Measurements from ENCODE around the gene GADD45A. TPM values are rescaled to one million over a fixed set of nuclear protein-coding genes. Genes with fewer than 3 reads are reported as not detected.

The GADD45A gene
- total and polyA plus RNA-seq, 2 donors (not counting 1 experiment from before 2014, with no cell fraction given) = 41.7 to 133 TPM

DNA sequence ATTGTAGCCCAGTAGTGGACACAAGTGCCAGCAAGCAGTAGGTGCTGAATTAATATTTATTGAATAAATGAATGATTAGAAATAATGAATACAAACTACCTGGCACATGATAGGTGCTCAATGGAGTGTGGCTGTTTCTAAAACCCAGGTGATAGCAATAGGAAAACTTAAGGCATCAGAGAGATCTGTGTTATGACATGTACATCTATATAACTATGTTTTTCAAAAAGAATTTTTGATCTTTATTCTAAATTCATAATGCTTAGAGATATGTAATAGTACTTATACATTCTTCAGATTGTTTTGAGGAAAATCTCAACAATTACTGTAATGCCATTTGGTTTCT is 5.0 kb downstream of the GADD45A start:
- no peak for DNase-seq (ENCODE audit: low read depth in 2 of 2)
- Histone ChIP-seq H3K4me1 (ENCODE audit: control insufficient read depth, extremely low read depth, insufficient read depth, low read length) (peaks cover 6% of the 10 kb centered on the region), H4K20me1 (ENCODE audit: control insufficient read depth, extremely low read depth, insufficient read depth, low read length) (no peaks in the 10 kb centered on the region), H3K79me2 (ENCODE audit: control insufficient read depth, insufficient read depth, low read length) (peaks cover 27% of the 10 kb centered on the region), H3K9ac (ENCODE audit: insufficient read depth, low read length) (no peak overlapping the region), H3K9me3 (ENCODE audit: control insufficient read depth, insufficient read depth, low read depth, low read length) (no peaks in the 10 kb centered on the region), H3K4me3 (replicated peaks in 1 of 4; ENCODE audit: control extremely low read depth in 1 of 4, insufficient read depth in 1 of 4, low read depth in 3 of 4, low read length in 4 of 4) (no peak overlapping the region), H2AFZ (ENCODE audit: low read length) (no peak overlapping the region), H3K36me3 (ENCODE audit: control insufficient read depth, insufficient read depth, low read length) (peaks cover 6% of the 10 kb centered on the region), H3K4me2 (ENCODE audit: extremely low read depth, insufficient read depth, low read length) (no peak overlapping the region), H3K27me3 (ENCODE audit: control insufficient read depth, insufficient read depth, low read length) (no peaks in the 10 kb centered on the region), H3K27ac (ENCODE audit: insufficient read depth, low read length) (no peak overlapping the region)
- TF ChIP-seq EZH2 (IDR thresholded peaks at IDR 0.05; ENCODE audit: low read length, missing control alignments) = no peak
- TF ChIP-seq, protein P1, sequence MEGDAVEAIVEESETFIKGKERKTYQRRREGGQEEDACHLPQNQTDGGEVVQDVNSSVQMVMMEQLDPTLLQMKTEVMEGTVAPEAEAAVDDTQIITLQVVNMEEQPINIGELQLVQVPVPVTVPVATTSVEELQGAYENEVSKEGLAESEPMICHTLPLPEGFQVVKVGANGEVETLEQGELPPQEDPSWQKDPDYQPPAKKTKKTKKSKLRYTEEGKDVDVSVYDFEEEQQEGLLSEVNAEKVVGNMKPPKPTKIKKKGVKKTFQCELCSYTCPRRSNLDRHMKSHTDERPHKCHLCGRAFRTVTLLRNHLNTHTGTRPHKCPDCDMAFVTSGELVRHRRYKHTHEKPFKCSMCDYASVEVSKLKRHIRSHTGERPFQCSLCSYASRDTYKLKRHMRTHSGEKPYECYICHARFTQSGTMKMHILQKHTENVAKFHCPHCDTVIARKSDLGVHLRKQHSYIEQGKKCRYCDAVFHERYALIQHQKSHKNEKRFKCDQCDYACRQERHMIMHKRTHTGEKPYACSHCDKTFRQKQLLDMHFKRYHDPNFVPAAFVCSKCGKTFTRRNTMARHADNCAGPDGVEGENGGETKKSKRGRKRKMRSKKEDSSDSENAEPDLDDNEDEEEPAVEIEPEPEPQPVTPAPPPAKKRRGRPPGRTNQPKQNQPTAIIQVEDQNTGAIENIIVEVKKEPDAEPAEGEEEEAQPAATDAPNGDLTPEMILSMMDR (conservative IDR thresholded peaks at IDR 0.05 in 1 of 2, IDR thresholded peaks at IDR 0.05 in 1 of 2; ENCODE audit: low read depth in 1 of 2, low read length in 2 of 2) = no peak

DNA sequence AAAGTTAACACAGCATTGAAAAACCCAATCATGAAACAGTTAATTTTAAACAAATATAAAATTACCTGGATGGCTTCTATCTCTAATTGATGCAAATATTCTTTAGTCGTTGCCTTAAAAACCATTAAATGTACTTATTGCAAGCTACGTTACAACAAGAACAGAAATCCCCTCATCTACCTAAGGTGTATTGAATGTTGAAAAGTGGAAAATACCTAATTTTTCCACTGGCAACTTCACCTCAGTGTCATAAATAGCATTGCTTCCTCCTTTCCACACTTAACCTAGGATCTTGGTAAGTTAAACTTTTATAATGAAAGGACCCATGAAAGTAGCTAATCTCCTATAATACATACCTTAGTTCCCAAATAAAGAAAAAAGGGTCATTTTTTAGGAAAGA is 5.4 kb downstream of the GADD45A start:
- Histone ChIP-seq H3K36me3 (ENCODE audit: control insufficient read depth, insufficient read depth, low read length) (peaks cover 6% of the 10 kb centered on the region), H2AFZ (ENCODE audit: low read length) (no peak overlapping the region), H3K27me3 (ENCODE audit: control insufficient read depth, insufficient read depth, low read length) (no peaks in the 10 kb centered on the region), H3K27ac (ENCODE audit: insufficient read depth, low read length) (no peak overlapping the region), H3K4me2 (ENCODE audit: extremely low read depth, insufficient read depth, low read length) (no peak overlapping the region), H3K9ac (ENCODE audit: insufficient read depth, low read length) (no peak overlapping the region), H3K9me3 (ENCODE audit: control insufficient read depth, insufficient read depth, low read depth, low read length) (no peaks in the 10 kb centered on the region), H4K20me1 (ENCODE audit: control insufficient read depth, extremely low read depth, insufficient read depth, low read length) (no peaks in the 10 kb centered on the region), H3K79me2 (ENCODE audit: control insufficient read depth, insufficient read depth, low read length) (peaks cover 24% of the 10 kb centered on the region), H3K4me1 (ENCODE audit: control insufficient read depth, extremely low read depth, insufficient read depth, low read length) (peaks cover 6% of the 10 kb centered on the region), H3K4me3 (replicated peaks in 1 of 4; ENCODE audit: control extremely low read depth in 1 of 4, insufficient read depth in 1 of 4, low read depth in 3 of 4, low read length in 4 of 4) (no peak overlapping the region)
- DNase-seq (ENCODE audit: low read depth in 2 of 2) = no peak
- TF ChIP-seq, protein P1 (conservative IDR thresholded peaks at IDR 0.05 in 1 of 2, IDR thresholded peaks at IDR 0.05 in 1 of 2; ENCODE audit: low read depth in 1 of 2, low read length in 2 of 2) = no peak
- TF ChIP-seq EZH2 (IDR thresholded peaks at IDR 0.05; ENCODE audit: low read length, missing control alignments) = no peak

DNA sequence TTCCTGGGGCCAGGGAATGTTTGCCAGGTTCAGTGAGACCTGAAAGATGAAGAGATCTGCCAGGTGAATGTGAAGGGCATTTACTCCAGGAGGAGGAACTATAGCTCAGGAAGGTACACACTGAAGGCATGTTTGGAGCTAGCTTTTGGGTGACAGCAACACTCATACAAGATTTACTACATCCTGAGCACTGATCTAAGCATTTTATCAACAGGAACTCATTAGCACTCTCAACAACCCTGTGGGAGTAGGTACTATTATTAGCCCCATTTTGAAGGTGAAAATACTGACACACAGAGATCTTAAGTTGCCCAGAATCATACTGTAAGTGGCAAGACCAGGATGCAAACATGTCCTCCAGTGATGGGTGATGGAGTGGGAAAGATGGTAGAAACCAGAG is 6.7 kb downstream of the GADD45A start:
- Histone ChIP-seq H2AFZ (ENCODE audit: low read length) (no peak overlapping the region), H3K4me1 (ENCODE audit: control insufficient read depth, extremely low read depth, insufficient read depth, low read length) (peaks cover 6% of the 10 kb centered on the region), H3K36me3 (ENCODE audit: control insufficient read depth, insufficient read depth, low read length) (peaks cover 3% of the 10 kb centered on the region), H3K4me3 (replicated peaks in 1 of 4; ENCODE audit: control extremely low read depth in 1 of 4, insufficient read depth in 1 of 4, low read depth in 3 of 4, low read length in 4 of 4) (no peak overlapping the region), H3K27me3 (ENCODE audit: control insufficient read depth, insufficient read depth, low read length) (no peaks in the 10 kb centered on the region), H4K20me1 (ENCODE audit: control insufficient read depth, extremely low read depth, insufficient read depth, low read length) (no peaks in the 10 kb centered on the region), H3K9ac (ENCODE audit: insufficient read depth, low read length) (no peak overlapping the region), H3K27ac (ENCODE audit: insufficient read depth, low read length) (no peak overlapping the region), H3K9me3 (ENCODE audit: control insufficient read depth, insufficient read depth, low read depth, low read length) (no peaks in the 10 kb centered on the region), H3K79me2 (ENCODE audit: control insufficient read depth, insufficient read depth, low read length) (peaks cover 13% of the 10 kb centered on the region), H3K4me2 (ENCODE audit: extremely low read depth, insufficient read depth, low read length) (no peak overlapping the region)
- DNase-seq (ENCODE audit: low read depth in 2 of 2) = no peak
- TF ChIP-seq, protein P1 (conservative IDR thresholded peaks at IDR 0.05 in 1 of 2, IDR thresholded peaks at IDR 0.05 in 1 of 2; ENCODE audit: low read depth in 1 of 2, low read length in 2 of 2) = no peak

Data from fibroblast of lung (primary cell).